ENCODE measurements around the gene RNF8. TPM values are rescaled to one million over a fixed set of nuclear protein-coding genes. Genes with fewer than 3 reads are reported as not detected.
"Not testable (repeated sequence)": the region's sequence is repeated elsewhere in the genome, so short reads cannot be mapped to it uniquely, and the experiment has no call there.

The RNF8 gene
- total RNA-seq, 1 donor from 2014 or later = 18.0 TPM

- no peak for TF ChIP-seq CTCF (conservative IDR thresholded peaks at IDR 0.05; ENCODE audit: low read depth, low read length)
- DNase-seq (ENCODE audit: low read depth) = no peak
- no peak overlapping the region for H3K4me3 ChIP-seq (ENCODE audit: low read depth, low read length)
These were observed 81.6 kb downstream of the RNF8 start for GRCh38 chr6:37435373-37435772.

GRCh38 chr6:37435816-37436215, 82.0 kb downstream of the RNF8 start:
- no peak overlapping the region for H3K4me3 ChIP-seq (ENCODE audit: low read depth, low read length)
- no peak for DNase-seq (ENCODE audit: low read depth)
- TF ChIP-seq CTCF (conservative IDR thresholded peaks at IDR 0.05; ENCODE audit: low read depth, low read length) = peak; percentile 25

DNA sequence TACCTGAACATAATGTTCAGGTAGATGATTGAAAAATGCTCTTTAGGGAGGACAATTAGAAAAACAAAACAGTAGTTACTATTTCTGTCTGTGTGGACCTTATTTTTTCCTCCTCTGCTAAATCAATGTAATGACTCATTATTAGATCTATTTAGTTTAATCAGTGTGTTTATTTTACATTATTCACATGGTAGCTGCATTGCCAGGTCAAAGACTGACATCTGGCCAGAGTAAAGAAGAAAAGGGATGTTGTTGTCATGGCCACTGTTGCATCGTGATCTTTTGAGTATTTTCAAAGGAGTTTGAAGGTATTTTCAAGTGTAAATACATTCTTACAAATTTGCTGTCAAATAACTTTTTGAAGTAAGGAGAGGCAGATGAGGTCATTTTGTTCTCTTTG, 85.1 kb downstream of the RNF8 start:
- no peak overlapping the region for H3K4me3 ChIP-seq (ENCODE audit: low read depth, low read length)
- no peak for TF ChIP-seq CTCF (conservative IDR thresholded peaks at IDR 0.05; ENCODE audit: low read depth, low read length)
- no peak for DNase-seq (ENCODE audit: low read depth)

DNA sequence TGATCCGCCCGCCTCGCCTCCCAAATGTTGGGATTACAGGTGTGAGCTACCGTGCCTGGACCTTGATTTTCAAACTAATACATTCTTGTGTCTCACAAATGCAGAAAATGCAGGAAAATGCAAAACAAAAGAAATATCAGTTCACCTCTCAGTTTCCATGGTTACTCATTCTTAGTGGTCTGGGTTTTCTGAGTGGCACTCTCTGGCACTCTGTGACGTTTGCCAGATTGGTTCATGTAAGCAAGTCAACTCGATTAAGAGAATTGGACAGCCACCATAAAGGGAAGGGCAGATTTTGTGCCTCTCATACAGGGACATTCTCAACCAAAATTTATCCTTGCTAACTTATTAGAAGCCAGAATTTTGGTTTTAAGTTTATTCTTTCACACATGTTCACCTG, 87.9 kb downstream of the RNF8 start:
- TF ChIP-seq CTCF (conservative IDR thresholded peaks at IDR 0.05; ENCODE audit: low read depth, low read length) = no peak
- no peak for DNase-seq (ENCODE audit: low read depth)
- H3K4me3 ChIP-seq (ENCODE audit: low read depth, low read length) = no peak overlapping the region

DNA sequence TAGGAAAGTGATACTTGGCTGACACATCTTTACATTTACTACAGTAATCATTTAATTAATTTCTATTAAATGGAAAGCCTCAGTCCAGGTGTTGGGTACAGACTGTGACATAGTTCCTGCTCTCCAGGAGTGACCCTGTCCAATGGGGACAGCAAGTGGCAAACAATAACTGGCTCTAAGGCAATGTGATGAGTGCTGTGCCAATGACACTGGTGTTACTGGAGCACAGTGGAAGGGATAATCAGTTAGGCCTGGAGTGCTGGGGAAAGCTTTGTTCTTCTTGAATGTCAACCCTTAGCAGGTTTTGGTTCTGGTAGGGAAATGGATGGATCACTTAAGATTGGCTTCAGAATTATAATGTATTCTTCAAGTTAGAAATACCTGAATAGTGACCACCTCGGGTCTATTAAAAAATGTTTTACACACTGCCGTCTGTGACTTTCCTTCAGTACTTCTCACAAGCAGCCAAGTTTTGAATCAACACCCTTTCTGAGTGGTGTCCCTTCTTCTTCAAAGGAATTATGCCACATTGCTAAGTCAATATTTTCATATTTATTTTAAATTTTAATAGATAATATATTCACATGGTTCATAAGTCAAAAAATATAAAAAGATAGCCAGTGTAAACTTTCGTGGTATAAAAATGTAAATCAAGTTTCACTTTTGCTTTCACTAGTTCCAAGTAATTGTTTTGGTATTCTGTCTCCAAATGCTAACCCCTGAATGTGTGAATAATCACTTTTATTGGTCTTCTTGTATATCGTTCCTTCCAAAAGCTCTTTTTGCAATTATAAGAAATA, 88.8 kb downstream of the RNF8 start:
- no peak for DNase-seq (ENCODE audit: low read depth)
- peak overlapping the region; percentile 11 for H3K4me3 ChIP-seq (ENCODE audit: low read depth, low read length)
- no peak for TF ChIP-seq CTCF (conservative IDR thresholded peaks at IDR 0.05; ENCODE audit: low read depth, low read length)

- not testable (repeated sequence) for DNase-seq (ENCODE audit: low read depth)
- peak overlapping the region; percentile 11 for H3K4me3 ChIP-seq (ENCODE audit: low read depth, low read length)
These were observed 89.4 kb downstream of the RNF8 start for GRCh38 chr6:37443216-37443542.

Other genes with a start within 250 kb of the RNF8 start
- gene PIM1, start 183.8 kb upstream of the RNF8 start, total RNA-seq = 20.9 and 25.9 TPM in 2 replicates
- gene TBC1D22B, start 96.2 kb upstream of the RNF8 start, total RNA-seq = 8.8 and 9.8 TPM in 2 replicates
- 0.80 and 0.86 TPM in 2 replicates for gene TMEM217, start 95.8 kb upstream of the RNF8 start, total RNA-seq
- 20.8 and 22.9 TPM in 2 replicates for gene CMTR1, start 79.2 kb downstream of the RNF8 start, total RNA-seq
- 126 and 136 TPM in 2 replicates for gene CCDC167, start 145.9 kb downstream of the RNF8 start, total RNA-seq